Upper lobe of left lung (tissue), 4 donors: Measurements from ENCODE around the gene MAPRE3.

Source experiments
- EP300 ChIP-seq, 4 donors: sonication (generic); formaldehyde crosslinking; IDR thresholded peaks; one replicate each; pipeline ENCODE4 v1.5.1; 2017; ENCODE audit warnings: antibody characterized with exemption in 4 of 4, control low read depth in 2 of 4
- POLR2A ChIP-seq, 4 donors: fragments of 450-650 bp; IDR thresholded peaks; one replicate each; pipeline ENCODE4 v1.5.1; 2016 to 2017; ENCODE audit warnings: antibody characterized with exemption in 4 of 4, mild to moderate bottlenecking in 2 of 4

DNA sequence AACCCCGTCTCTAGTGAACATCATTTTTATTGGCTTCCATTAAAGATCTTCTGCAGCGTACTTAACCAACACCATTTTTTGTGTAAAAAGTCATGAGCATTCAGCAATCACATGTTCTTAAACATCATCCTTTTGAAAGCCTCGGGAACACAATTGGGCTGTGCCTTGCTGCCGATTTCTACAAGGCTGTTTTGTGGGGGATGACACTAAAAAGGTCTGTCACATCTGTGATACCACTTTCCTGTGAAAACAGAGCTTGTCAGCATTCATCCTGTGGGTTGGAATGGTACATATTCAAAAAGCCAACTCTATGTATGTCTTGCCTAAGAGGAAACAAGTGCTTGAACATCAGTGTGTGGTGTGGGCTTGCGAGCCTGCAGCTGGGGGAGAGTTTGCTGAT lies 49.1 kb upstream of the MAPRE3 start:
- no peak for TF ChIP-seq POLR2A (IDR thresholded peaks at IDR 0.05)
- no peak for TF ChIP-seq EP300 (IDR thresholded peaks at IDR 0.05)
